Measurements from ENCODE around the gene FRYL. TPM values are rescaled to one million over a fixed set of nuclear protein-coding genes. Genes with fewer than 3 reads are reported as not detected.
"Not testable (repeated sequence)": the region's sequence is repeated elsewhere in the genome, so short reads cannot be mapped to it uniquely, and the experiment has no call there.

FRYL gene
- total RNA-seq, 2 experiments from 2014 or later: 80.8 to 97.3 TPM

GRCh38 chr4:48752726-48753125 lies 27.4 kb downstream of the FRYL start:
- peaks cover 15% of the 10 kb centered on the region for H3K36me3 Mint-ChIP-seq
- no peak overlapping the region for H3K4me3 Mint-ChIP-seq
- no peak for DNase-seq
- H3K4me1 Mint-ChIP-seq: peaks cover 12% of the 10 kb centered on the region
- no peak for ATAC-seq
- CTCF ChIA-PET: no interaction called here
- H3K27me3 Mint-ChIP-seq: no peaks in the 10 kb centered on the region
- no peak overlapping the region for H3K27ac Mint-ChIP-seq
- H3K9me3 Mint-ChIP-seq (ENCODE audit: low read depth): peaks cover 3% of the 10 kb centered on the region

GRCh38 chr4:48752246-48752645 lies 27.8 kb downstream of the FRYL start:
- H3K4me3 Mint-ChIP-seq: no peak overlapping the region
- DNase-seq (no peak), ATAC-seq (no peak)
- CTCF ChIA-PET: no interaction called here
- peaks cover 12% of the 10 kb centered on the region for H3K4me1 Mint-ChIP-seq
- no peaks in the 10 kb centered on the region for H3K27me3 Mint-ChIP-seq
- H3K9me3 Mint-ChIP-seq (ENCODE audit: low read depth): peaks cover 3% of the 10 kb centered on the region
- no peak overlapping the region for H3K27ac Mint-ChIP-seq
- H3K36me3 Mint-ChIP-seq: peaks cover 15% of the 10 kb centered on the region

GRCh38 chr4:48748949-48749596 lies 31.0 kb downstream of the FRYL start:
- CTCF ChIA-PET: no interaction called here
- no peaks in the 10 kb centered on the region for H3K9me3 Mint-ChIP-seq (ENCODE audit: low read depth)
- H3K27ac Mint-ChIP-seq: no peak overlapping the region
- no peaks in the 10 kb centered on the region for H3K27me3 Mint-ChIP-seq
- H3K36me3 Mint-ChIP-seq: peaks cover 22% of the 10 kb centered on the region
- peaks cover 19% of the 10 kb centered on the region for H3K4me1 Mint-ChIP-seq
- ATAC-seq (no peak), DNase-seq (no peak)
- no peak overlapping the region for H3K4me3 Mint-ChIP-seq

- Mint-ChIP-seq H3K4me3 (no peak overlapping the region), H3K36me3 (peaks cover 27% of the 10 kb centered on the region), H3K27ac (no peak overlapping the region)
Measured at GRCh38 chr4:48746608-48747362, 33.3 kb downstream of the FRYL start.

GRCh38 chr4:48745223-48745622 lies 34.9 kb downstream of the FRYL start:
- ATAC-seq; H3K9me3 Mint-ChIP-seq (ENCODE audit: low read depth); CTCF ChIA-PET; DNase-seq; H3K27ac Mint-ChIP-seq; H3K27me3 Mint-ChIP-seq; H3K4me3 Mint-ChIP-seq: not testable (repeated sequence)
- Mint-ChIP-seq H3K4me1 (peaks cover 35% of the 10 kb centered on the region), H3K36me3 (peaks cover 25% of the 10 kb centered on the region)

More at GRCh38 chr4:48746608-48747362, 33.3 kb downstream of the FRYL start:
- Mint-ChIP-seq H3K27me3 (no peaks in the 10 kb centered on the region), H3K9me3 (ENCODE audit: low read depth) (no peaks in the 10 kb centered on the region), H3K4me1 (peaks cover 31% of the 10 kb centered on the region)
- no peak for DNase-seq
- CTCF ChIA-PET: no interaction called here
- ATAC-seq: no peak

GRCh38 chr4:48742412-48742811 lies 37.7 kb downstream of the FRYL start:
- ATAC-seq (no peak), DNase-seq (no peak)
- H3K4me3 Mint-ChIP-seq: no peak overlapping the region
- H3K4me1 Mint-ChIP-seq: peaks cover 56% of the 10 kb centered on the region
- no peak overlapping the region for H3K27ac Mint-ChIP-seq
- H3K9me3 Mint-ChIP-seq (ENCODE audit: low read depth): no peaks in the 10 kb centered on the region
- peaks cover 29% of the 10 kb centered on the region for H3K36me3 Mint-ChIP-seq
- no peaks in the 10 kb centered on the region for H3K27me3 Mint-ChIP-seq
- CTCF ChIA-PET: no interaction called here

- Mint-ChIP-seq H3K4me1 (peaks cover 60% of the 10 kb centered on the region), H3K36me3 (peaks cover 22% of the 10 kb centered on the region), H3K27ac (no peak overlapping the region), H3K4me3 (no peak overlapping the region), H3K27me3 (no peaks in the 10 kb centered on the region), H3K9me3 (ENCODE audit: low read depth) (no peaks in the 10 kb centered on the region)
- no peak for DNase-seq
- CTCF ChIA-PET: no interaction called here
- ATAC-seq: peak; percentile 55
Measured at GRCh38 chr4:48739560-48740019, 40.5 kb downstream of the FRYL start.

- Mint-ChIP-seq H3K4me3 (no peak overlapping the region), H3K9me3 (ENCODE audit: low read depth) (no peaks in the 10 kb centered on the region), H3K4me1 (peaks cover 60% of the 10 kb centered on the region), H3K27me3 (no peaks in the 10 kb centered on the region), H3K36me3 (peaks cover 27% of the 10 kb centered on the region), H3K27ac (peak overlapping the region; percentile 12)
- ATAC-seq (no peak), DNase-seq (no peak)
- CTCF ChIA-PET: no interaction called here
Measured at GRCh38 chr4:48738856-48739255, 41.2 kb downstream of the FRYL start.

GRCh38 chr4:48728906-48729496 lies 51.1 kb downstream of the FRYL start:
- not testable (repeated sequence) for H3K27ac Mint-ChIP-seq; ATAC-seq; DNase-seq; H3K9me3 Mint-ChIP-seq (ENCODE audit: low read depth); H3K4me3 Mint-ChIP-seq; H3K27me3 Mint-ChIP-seq
- Mint-ChIP-seq H3K36me3 (peaks cover 33% of the 10 kb centered on the region), H3K4me1 (peaks cover 52% of the 10 kb centered on the region)
- CTCF ChIA-PET: interaction anchor here (0.9 kb wide), 1 partner anchor 151 kb away, joined by 3 read pairs; no protein-coding TSS in a partner anchor

GRCh38 chr4:48727666-48728459 lies 52.2 kb downstream of the FRYL start:
- no peak overlapping the region for H3K27ac Mint-ChIP-seq
- no peak for ATAC-seq

GRCh38 chr4:48725414-48725813 lies 54.7 kb downstream of the FRYL start:
- Mint-ChIP-seq H3K27ac (no peak overlapping the region), H3K36me3 (peaks cover 29% of the 10 kb centered on the region), H3K27me3 (no peaks in the 10 kb centered on the region), H3K9me3 (ENCODE audit: low read depth) (no peaks in the 10 kb centered on the region), H3K4me1 (peaks cover 58% of the 10 kb centered on the region), H3K4me3 (no peak overlapping the region)
- DNase-seq (no peak), ATAC-seq (no peak)
- CTCF ChIA-PET: no interaction called here

More at GRCh38 chr4:48727666-48728459, 52.2 kb downstream of the FRYL start:
- peaks cover 2% of the 10 kb centered on the region for H3K9me3 Mint-ChIP-seq (ENCODE audit: low read depth)
- peaks cover 57% of the 10 kb centered on the region for H3K4me1 Mint-ChIP-seq
- no peak overlapping the region for H3K4me3 Mint-ChIP-seq
- CTCF ChIA-PET: no interaction called here
- peaks cover 34% of the 10 kb centered on the region for H3K36me3 Mint-ChIP-seq
- no peak for DNase-seq
- H3K27me3 Mint-ChIP-seq: no peaks in the 10 kb centered on the region

- H3K9me3 Mint-ChIP-seq (ENCODE audit: low read depth): no peaks in the 10 kb centered on the region
- no peaks in the 10 kb centered on the region for H3K27me3 Mint-ChIP-seq
- H3K27ac Mint-ChIP-seq: no peak overlapping the region
- H3K4me3 Mint-ChIP-seq: no peak overlapping the region
- DNase-seq (no peak), ATAC-seq (no peak)
- CTCF ChIA-PET: interaction anchor here (0.6 kb wide), 1 partner anchor 223 kb away, joined by 3 read pairs; no protein-coding TSS in a partner anchor
- peaks cover 24% of the 10 kb centered on the region for H3K36me3 Mint-ChIP-seq
- peaks cover 33% of the 10 kb centered on the region for H3K4me1 Mint-ChIP-seq
Measured at GRCh38 chr4:48722509-48723446, 57.3 kb downstream of the FRYL start.

Measured in activated CD8-positive, alpha-beta memory T cell treated with anti-CD3 and anti-CD28 coated beads, Interleukin-2, amount 10 ng/mL, durations not matched to agents 7 days and 5 days (primary cell).